Skeletal muscle cell (primary cell): ENCODE results near the gene STEAP1B.
"Not testable (repeated sequence)": the region's sequence is repeated elsewhere in the genome, so short reads cannot be mapped to it uniquely, and the experiment has no call there.

Experiments used
- DNase-seq: peaks from one replicate; pipeline ENCODE4 v3.0.0-alpha.2; 2010; ENCODE audit warnings: low read depth
- H3K4me3 ChIP-seq: 2 replicates; pipeline ENCODE4 v1.5.1; 2011; ENCODE audit warnings: low read depth, mild to moderate bottlenecking, control low read depth, low read length, moderate library complexity

Gene STEAP1B

DNA sequence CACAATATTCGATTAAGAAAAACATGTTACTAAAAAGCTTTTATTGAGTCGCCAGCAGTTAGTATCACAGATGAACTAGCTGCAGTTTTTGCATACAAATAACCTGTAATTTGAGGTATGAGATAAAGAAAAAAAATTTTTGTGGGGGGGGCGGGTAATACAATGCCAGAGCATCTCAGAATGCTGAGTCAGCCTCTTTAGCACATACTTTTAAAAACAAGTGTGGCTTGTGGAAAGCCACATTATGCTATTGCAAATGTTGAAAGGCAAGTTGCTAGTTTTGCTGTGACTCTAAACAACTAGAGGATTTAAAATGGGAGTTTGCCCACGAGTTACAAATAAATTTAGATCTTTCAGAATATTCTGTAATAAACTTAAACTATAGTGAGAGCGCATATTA, 2.1 kb upstream of the STEAP1B start:
- H3K4me3 ChIP-seq, DNase-seq: not testable (repeated sequence)

- not testable (repeated sequence) for DNase-seq, H3K4me3 ChIP-seq
Measured at GRCh38 chr7:22501336-22501735, 1.3 kb upstream of the STEAP1B start.

DNA sequence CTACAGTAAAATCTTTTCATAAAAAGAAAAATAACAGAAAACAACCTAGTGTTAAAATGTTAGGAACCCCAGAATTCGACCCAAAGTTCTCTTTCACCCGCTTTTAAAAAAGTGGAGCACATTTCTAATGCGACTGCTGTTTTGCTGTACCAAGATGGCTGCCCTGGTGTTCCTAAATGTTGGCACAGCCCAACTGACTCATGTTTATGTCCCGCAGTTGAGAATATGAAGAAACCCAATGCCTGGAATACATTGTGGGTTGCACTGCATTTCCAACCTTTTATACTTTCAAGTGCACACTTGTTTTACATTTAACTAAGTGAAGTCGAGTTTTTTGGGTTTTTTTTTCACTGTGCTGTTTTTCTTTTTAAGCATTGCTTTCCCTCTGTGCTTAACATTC, 944 bp downstream of the STEAP1B start:
- H3K4me3 ChIP-seq: no peak overlapping the region
- DNase-seq: no peak

GRCh38 chr7:22496912-22497311, 3.1 kb downstream of the STEAP1B start:
- H3K4me3 ChIP-seq, DNase-seq: not testable (repeated sequence)

DNA sequence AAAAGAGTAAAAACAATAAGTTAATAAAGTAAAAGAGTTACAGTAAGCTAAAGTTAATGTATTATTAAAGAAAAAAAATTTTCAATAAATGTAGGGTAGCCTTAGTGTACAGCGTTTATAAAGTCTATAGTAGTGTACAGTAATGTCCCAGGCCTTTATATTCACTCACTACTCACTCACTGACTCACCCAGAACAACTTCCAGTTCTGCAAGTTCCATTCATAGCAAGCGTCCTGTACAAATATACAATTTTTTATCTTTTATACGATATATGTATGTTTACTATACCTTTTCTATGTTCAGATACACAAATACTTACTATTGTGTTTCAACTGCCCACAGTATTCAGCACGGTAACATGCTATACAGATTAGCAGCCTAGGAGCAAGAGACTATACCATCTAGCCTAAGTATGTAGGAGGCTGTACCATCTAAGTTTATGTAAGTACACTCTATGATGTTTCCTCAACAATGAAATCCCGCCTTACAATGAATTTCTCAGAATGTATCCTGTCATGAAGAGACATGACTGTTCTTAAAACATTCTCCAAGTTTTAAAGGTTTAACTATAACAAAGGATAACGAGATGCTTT, 3.6 kb downstream of the STEAP1B start:
- H3K4me3 ChIP-seq, DNase-seq: not testable (repeated sequence)

GRCh38 chr7:22493160-22493925, 6.6 kb downstream of the STEAP1B start:
- H3K4me3 ChIP-seq, DNase-seq: not testable (repeated sequence)

DNA sequence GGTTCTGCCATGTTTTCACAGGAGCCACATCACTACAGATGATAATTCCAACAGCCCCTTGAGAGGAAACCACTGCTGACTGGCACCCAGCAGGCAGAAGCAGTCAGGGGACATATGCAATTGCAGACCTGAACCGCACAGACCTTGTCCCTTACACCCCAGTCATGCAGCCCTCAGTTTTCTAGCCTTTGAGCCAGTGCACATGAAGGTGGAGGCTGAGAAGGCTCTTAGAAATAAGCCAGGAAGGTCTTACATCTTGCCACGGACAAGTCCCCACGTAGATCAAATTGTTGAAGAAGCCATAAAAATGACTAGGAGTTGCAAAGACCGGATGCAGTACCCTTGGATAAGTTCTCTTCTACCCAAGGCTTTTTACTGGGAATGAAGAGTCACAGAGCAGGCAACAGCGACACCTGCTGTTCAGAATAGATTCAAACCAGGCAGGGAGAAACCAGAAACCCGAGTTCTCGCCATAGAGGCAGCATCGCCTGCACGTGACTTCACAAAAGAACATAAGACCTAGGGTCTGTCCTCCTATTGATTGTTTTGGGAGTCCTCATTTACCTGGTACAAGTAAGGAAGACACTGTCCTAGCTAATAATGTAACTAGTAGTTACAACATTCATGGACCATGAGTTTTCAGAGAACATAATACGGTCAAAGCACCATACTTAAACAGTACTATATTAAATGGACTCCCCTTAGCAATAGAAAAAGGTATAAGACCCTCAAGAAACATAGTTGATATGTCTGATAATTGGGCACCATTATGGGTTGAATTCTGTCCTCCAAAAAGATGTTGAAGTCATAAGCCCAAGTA, 11.1 kb downstream of the STEAP1B start:
- DNase-seq: no peak
- no peak overlapping the region for H3K4me3 ChIP-seq

DNA sequence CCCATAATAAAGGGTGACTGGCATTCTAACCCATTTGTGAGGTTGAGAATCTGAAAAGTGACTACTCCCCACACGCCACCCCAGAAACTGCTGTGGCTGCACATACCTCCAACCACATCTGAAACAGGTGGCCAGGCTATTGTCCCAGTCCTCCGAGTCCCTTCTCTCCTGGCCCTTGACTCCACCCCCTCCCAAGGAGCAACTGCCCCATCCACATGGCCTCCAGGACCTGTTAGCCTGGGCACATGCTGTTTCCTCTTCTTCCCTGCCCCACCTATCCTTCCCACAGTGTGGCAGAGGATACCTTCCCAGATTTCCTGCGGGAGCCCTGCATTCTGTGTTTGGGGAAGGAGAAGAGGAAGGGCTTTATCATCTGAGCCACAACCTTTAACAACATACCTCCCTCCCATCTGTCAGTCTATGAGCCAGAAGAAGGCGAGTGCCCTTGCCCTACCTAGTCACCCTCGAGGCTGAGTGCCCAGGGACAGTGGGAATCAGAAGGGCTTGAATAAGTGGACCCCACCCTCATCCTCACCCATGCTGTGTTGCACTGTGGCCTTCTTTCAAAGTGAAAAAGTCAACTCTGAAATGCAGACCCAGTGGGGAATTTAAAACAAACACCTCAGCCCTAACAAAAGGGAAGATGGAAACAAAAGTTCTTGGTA, 11.9 kb downstream of the STEAP1B start:
- H3K4me3 ChIP-seq: no peak overlapping the region
- no peak for DNase-seq

DNA sequence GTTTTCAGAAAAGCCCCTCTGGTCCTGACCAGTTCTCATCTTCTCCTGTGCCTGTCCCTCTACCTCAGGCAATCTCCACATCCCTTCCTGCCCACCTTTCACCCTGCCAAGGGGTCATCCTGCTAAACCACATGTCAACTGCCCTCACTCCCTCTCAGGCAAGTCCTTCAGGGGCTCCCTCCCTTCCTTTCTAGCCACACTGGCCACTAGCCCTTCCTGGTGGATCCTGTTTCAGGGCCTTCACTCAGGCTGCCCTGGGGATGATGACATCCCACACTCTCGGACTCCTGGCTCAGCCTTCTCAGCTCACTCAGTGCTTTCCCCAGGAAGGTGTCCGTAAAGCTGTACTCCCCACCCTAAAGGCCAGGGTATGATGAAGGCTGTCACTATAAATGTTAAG, 13.4 kb downstream of the STEAP1B start:
- H3K4me3 ChIP-seq: no peak overlapping the region
- no peak for DNase-seq

- no peak for DNase-seq
- H3K4me3 ChIP-seq: no peak overlapping the region
Measured at GRCh38 chr7:22485189-22485588, 14.8 kb downstream of the STEAP1B start.

- no peak overlapping the region for H3K4me3 ChIP-seq
- no peak for DNase-seq
Measured at GRCh38 chr7:22482503-22482902, 17.5 kb downstream of the STEAP1B start.

- DNase-seq: no peak
- no peak overlapping the region for H3K4me3 ChIP-seq
Measured at GRCh38 chr7:22481726-22482125, 18.3 kb downstream of the STEAP1B start.

GRCh38 chr7:22480523-22481075, 19.4 kb downstream of the STEAP1B start:
- DNase-seq: no peak

GRCh38 chr7:22477876-22478450, 22.0 kb downstream of the STEAP1B start:
- DNase-seq: no peak
- H3K4me3 ChIP-seq: no peak overlapping the region

More at GRCh38 chr7:22480523-22481075, 19.4 kb downstream of the STEAP1B start:
- H3K4me3 ChIP-seq: no peak overlapping the region

GRCh38 chr7:22477262-22477661, 22.7 kb downstream of the STEAP1B start:
- H3K4me3 ChIP-seq: no peak overlapping the region
- no peak for DNase-seq

- H3K4me3 ChIP-seq: no peak overlapping the region
- no peak for DNase-seq
Measured at GRCh38 chr7:22476824-22477223, 23.2 kb downstream of the STEAP1B start.

- no peak for DNase-seq
- H3K4me3 ChIP-seq: no peak overlapping the region
Measured at GRCh38 chr7:22474645-22475044, 25.3 kb downstream of the STEAP1B start.

GRCh38 chr7:22470981-22471380, 29.0 kb downstream of the STEAP1B start:
- no peak overlapping the region for H3K4me3 ChIP-seq
- DNase-seq: no peak
